ENCODE measurements around the gene SELENOI. TPM values are rescaled to one million over a fixed set of nuclear protein-coding genes. Genes with fewer than 3 reads are reported as not detected.

The SELENOI gene
- total and polyA plus RNA-seq, 10 of the 15 experiments (the other 5 are each of a cell fraction or from before 2014, with no cell fraction given) = 5.2 to 31.4 (median 17.4) TPM

GRCh38 chr2:26387189-26387588, 41.2 kb downstream of the SELENOI start:
- Histone ChIP-seq H3K27me3 (replicated peaks in 1 of 2; ENCODE audit: control insufficient read depth in 2 of 2, insufficient read depth in 2 of 2, low read length in 1 of 2) (no peaks in the 10 kb centered on the region), H3K27ac (ENCODE audit: control insufficient read depth, insufficient read depth) (no peak overlapping the region), H2AFZ (ENCODE audit: control insufficient read depth, low read depth, low read length) (no peak overlapping the region), H3K4me1 (ENCODE audit: control insufficient read depth, insufficient read depth, low read length) (peaks cover 14% of the 10 kb centered on the region), H3K9me3 (replicated peaks; ENCODE audit: control insufficient read depth, insufficient read depth, low read length) (no peaks in the 10 kb centered on the region), H3K4me3 (no peak overlapping the region), H3K79me2 (ENCODE audit: control insufficient read depth, insufficient read depth, low read length) (no peaks in the 10 kb centered on the region), H3K36me3 (ENCODE audit: control insufficient read depth in 2 of 2, insufficient read depth in 2 of 2, low read length in 1 of 2) (peaks cover 0 to 8% of the 10 kb centered on the region in 2 experiments; a peak in 3 of 4 replicates), H3K4me2 (ENCODE audit: control insufficient read depth, insufficient read depth) (no peak overlapping the region), H4K20me1 (ENCODE audit: control insufficient read depth, insufficient read depth) (no peaks in the 10 kb centered on the region), H3K9ac (ENCODE audit: control insufficient read depth, insufficient read depth, low read length) (no peak overlapping the region)
- ChIA-PET SMC1A (ENCODE audit: uncharacterized antibody, unreplicated experiment) (no interaction called here), CTCF (no interaction called here), RAD21 (ENCODE audit: unreplicated experiment) (no interaction called here), POLR2A (interaction anchor here (0.7 kb wide), 1 partner anchor 368 kb away, joined by 3 read pairs; no protein-coding TSS in a partner anchor)
- DNase-seq (ENCODE audit: low read depth, low spot score) (no peak), FAIRE-seq (no peak), ATAC-seq (no peak)
- BruUV-seq (replicated peaks) = no TSS peak
- intact Hi-C loops (cut with micrococcal nuclease; ENCODE audit: unreplicated experiment) (no loop called here), in situ Hi-C loops (cut with MboI) (no loop called here)
- WGBS (ENCODE audit: insufficient coverage, insufficient replicate concordance, low lambda C conversion rate, missing lambda C conversion rate) = 99% methylated on average over 4 of the region's 4 CpGs
- TF ChIP-seq ZNF217 (IDR thresholded peaks at IDR 0.05) = no peak

GRCh38 chr2:26394694-26395093, 48.8 kb downstream of the SELENOI start:
- no peaks in the 10 kb centered on the region for H3K27me3 ChIP-seq (replicated peaks in 1 of 2; ENCODE audit: control insufficient read depth in 2 of 2, insufficient read depth in 2 of 2, low read length in 1 of 2)
- SMC1A ChIA-PET (ENCODE audit: uncharacterized antibody, unreplicated experiment) = interaction anchor here (0.6 kb wide), 1 partner anchor 134 kb away, joined by 3 read pairs; no protein-coding TSS in a partner anchor
- CTCF ChIA-PET = interaction anchor here (0.6 kb wide), 1 partner anchor 392 kb away, joined by 4 read pairs; no protein-coding TSS in a partner anchor
- ATAC-seq = no peak
- WGBS (ENCODE audit: insufficient coverage, insufficient replicate concordance, low lambda C conversion rate, missing lambda C conversion rate) = 85% methylated on average over 4 of the region's 4 CpGs
- no peak overlapping the region for H3K27ac ChIP-seq (ENCODE audit: control insufficient read depth, insufficient read depth)
- no peaks in the 10 kb centered on the region for H4K20me1 ChIP-seq (ENCODE audit: control insufficient read depth, insufficient read depth)
- no peak for TF ChIP-seq FOXM1 (IDR thresholded peaks at IDR 0.05; ENCODE audit: low read depth, low read length)
- intact Hi-C loops (cut with micrococcal nuclease; ENCODE audit: unreplicated experiment) (no loop called here), in situ Hi-C loops (cut with MboI) (no loop called here)
- peaks cover 0 to 12% of the 10 kb centered on the region in 2 experiments; a peak in 3 of 4 replicates for H3K36me3 ChIP-seq (ENCODE audit: control insufficient read depth in 2 of 2, insufficient read depth in 2 of 2, low read length in 1 of 2)
- no peaks in the 10 kb centered on the region for H3K79me2 ChIP-seq (ENCODE audit: control insufficient read depth, insufficient read depth, low read length)
- no peak overlapping the region for H3K9ac ChIP-seq (ENCODE audit: control insufficient read depth, insufficient read depth, low read length)
- H3K4me2 ChIP-seq (ENCODE audit: control insufficient read depth, insufficient read depth) = no peak overlapping the region
- H2AFZ ChIP-seq (ENCODE audit: control insufficient read depth, low read depth, low read length) = no peak overlapping the region
- H3K4me1 ChIP-seq (ENCODE audit: control insufficient read depth, insufficient read depth, low read length) = no peaks in the 10 kb centered on the region; the same call in 1 of the 2 replicates
- no peak for FAIRE-seq
- no TSS peak for BruUV-seq (replicated peaks)
- RAD21 ChIA-PET (ENCODE audit: unreplicated experiment) = no interaction called here
- no peak overlapping the region for H3K4me3 ChIP-seq
- no peaks in the 10 kb centered on the region for H3K9me3 ChIP-seq (replicated peaks; ENCODE audit: control insufficient read depth, insufficient read depth, low read length)
- no peak for DNase-seq (ENCODE audit: low read depth, low spot score)
- POLR2A ChIA-PET = interaction anchor here (1.0 kb wide), 1 partner anchor 19 kb away, joined by 6 read pairs; no protein-coding TSS in a partner anchor
